ENCODE results near the gene LRRC53. TPM values are rescaled to one million over a fixed set of nuclear protein-coding genes. Genes with fewer than 3 reads are reported as not detected.

The LRRC53 gene
- polyA plus RNA-seq, 1 of the 3 experiments (the other 2 are of a cell fraction), result not detected

DNA sequence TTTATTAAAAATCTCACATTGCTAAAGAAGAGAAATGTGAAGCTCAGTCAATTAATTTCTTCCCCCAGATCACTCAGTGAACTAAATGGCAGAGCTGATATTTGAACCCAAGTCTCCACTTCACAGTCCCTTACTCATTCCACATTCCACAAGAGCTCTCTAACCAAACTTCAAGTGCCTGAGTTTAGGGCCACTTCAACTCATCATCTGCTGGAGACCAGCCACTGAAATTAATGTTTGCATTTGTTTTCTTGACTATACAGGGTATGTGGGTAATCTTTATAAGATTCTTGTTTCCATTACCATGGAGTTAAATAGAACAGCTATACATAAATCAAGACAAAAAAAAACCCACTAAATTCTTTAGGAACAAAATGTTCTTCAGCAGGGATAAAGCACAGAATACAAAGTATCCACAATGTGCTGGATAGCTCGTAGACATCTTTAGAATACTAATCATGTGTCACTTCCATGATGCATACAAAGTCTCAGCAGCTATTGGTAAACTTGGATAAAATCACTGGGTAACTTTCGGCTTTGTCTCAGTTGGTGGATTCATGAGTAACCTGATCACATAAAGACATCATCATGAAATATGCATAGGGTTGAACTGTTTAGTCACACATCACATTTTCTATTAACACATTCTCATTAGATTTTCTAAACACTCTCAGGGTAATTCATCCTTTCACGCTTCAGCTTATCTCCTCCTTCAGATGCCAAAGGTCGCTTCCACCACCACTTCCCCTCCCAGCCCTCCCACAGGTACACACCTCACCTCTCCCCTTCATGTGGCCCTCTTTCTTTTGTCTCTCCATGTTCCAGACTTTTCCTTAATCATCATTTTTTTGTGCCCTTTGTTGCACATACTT is 89.8 kb downstream of the LRRC53 start:
- Histone ChIP-seq H3K4me1 (ENCODE audit: control insufficient read depth in 1 of 2, insufficient read depth in 2 of 2, low read depth in 1 of 2, low read length in 1 of 2) (no peaks in the 10 kb centered on the region; a peak in 1 of 4 replicates), H3K79me2 (ENCODE audit: insufficient read depth) (no peaks in the 10 kb centered on the region), H3K27ac (ENCODE audit: low read depth in 2 of 2, low read length in 1 of 2) (no peak overlapping the region), H3K27me3 (ENCODE audit: insufficient read depth) (no peaks in the 10 kb centered on the region), H3F3A (replicated peaks; ENCODE audit: insufficient read depth) (no peaks in the 10 kb centered on the region), H3K9ac (no peak overlapping the region), H3K36me3 (replicated peaks in 1 of 2; ENCODE audit: control insufficient read depth in 1 of 2, insufficient read depth in 2 of 2, low read length in 1 of 2) (no peaks in the 10 kb centered on the region), H3K9me2 (no peaks in the 10 kb centered on the region), H2AFZ (ENCODE audit: low read depth) (no peak overlapping the region), H3K4me3 (ENCODE audit: low read depth in 2 of 2, low read length in 1 of 2) (no peak overlapping the region), H4K20me1 (ENCODE audit: insufficient read depth) (no peaks in the 10 kb centered on the region), H3K4me2 (no peak overlapping the region), H3K9me3 (no peaks in the 10 kb centered on the region)
- no peak for TF ChIP-seq FOSL2 (IDR thresholded peaks at IDR 0.05; ENCODE audit: borderline replicate concordance, low read depth)
- no peak for TF ChIP-seq EZH2phosphoT487 (IDR thresholded peaks at IDR 0.05; ENCODE audit: borderline replicate concordance, low read depth)
- no peak for TF ChIP-seq EP300 (IDR thresholded peaks at IDR 0.05; ENCODE audit: borderline replicate concordance in 1 of 2, low read depth in 1 of 2, low read length in 1 of 2)
- TF ChIP-seq, protein P1, sequence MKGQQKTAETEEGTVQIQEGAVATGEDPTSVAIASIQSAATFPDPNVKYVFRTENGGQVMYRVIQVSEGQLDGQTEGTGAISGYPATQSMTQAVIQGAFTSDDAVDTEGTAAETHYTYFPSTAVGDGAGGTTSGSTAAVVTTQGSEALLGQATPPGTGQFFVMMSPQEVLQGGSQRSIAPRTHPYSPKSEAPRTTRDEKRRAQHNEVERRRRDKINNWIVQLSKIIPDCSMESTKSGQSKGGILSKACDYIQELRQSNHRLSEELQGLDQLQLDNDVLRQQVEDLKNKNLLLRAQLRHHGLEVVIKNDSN (IDR thresholded peaks at IDR 0.05; ENCODE audit: borderline replicate concordance, low read depth), result no peak
- no peak for TF ChIP-seq RFX5 (IDR thresholded peaks at IDR 0.05; ENCODE audit: low read length)
- TF ChIP-seq, protein P2, sequence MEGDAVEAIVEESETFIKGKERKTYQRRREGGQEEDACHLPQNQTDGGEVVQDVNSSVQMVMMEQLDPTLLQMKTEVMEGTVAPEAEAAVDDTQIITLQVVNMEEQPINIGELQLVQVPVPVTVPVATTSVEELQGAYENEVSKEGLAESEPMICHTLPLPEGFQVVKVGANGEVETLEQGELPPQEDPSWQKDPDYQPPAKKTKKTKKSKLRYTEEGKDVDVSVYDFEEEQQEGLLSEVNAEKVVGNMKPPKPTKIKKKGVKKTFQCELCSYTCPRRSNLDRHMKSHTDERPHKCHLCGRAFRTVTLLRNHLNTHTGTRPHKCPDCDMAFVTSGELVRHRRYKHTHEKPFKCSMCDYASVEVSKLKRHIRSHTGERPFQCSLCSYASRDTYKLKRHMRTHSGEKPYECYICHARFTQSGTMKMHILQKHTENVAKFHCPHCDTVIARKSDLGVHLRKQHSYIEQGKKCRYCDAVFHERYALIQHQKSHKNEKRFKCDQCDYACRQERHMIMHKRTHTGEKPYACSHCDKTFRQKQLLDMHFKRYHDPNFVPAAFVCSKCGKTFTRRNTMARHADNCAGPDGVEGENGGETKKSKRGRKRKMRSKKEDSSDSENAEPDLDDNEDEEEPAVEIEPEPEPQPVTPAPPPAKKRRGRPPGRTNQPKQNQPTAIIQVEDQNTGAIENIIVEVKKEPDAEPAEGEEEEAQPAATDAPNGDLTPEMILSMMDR (IDR thresholded peaks at IDR 0.05), result no peak
- TF ChIP-seq TAF1 (IDR thresholded peaks at IDR 0.05; ENCODE audit: borderline replicate concordance, low read depth, low read length), result no peak
- no peak for TF ChIP-seq TCF12 (IDR thresholded peaks at IDR 0.05)
- no peak for TF ChIP-seq JUND (IDR thresholded peaks at IDR 0.05)
- TF ChIP-seq, protein P3, sequence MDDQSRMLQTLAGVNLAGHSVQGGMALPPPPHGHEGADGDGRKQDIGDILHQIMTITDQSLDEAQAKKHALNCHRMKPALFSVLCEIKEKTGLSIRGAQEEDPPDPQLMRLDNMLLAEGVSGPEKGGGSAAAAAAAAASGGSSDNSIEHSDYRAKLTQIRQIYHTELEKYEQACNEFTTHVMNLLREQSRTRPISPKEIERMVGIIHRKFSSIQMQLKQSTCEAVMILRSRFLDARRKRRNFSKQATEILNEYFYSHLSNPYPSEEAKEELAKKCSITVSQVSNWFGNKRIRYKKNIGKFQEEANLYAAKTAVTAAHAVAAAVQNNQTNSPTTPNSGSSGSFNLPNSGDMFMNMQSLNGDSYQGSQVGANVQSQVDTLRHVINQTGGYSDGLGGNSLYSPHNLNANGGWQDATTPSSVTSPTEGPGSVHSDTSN (IDR thresholded peaks at IDR 0.05), result no peak
- TF ChIP-seq GABPA (IDR thresholded peaks at IDR 0.05; ENCODE audit: low read depth), result no peak
- TF ChIP-seq ELF1 (IDR thresholded peaks at IDR 0.05), result no peak
- TF ChIP-seq YY1 (IDR thresholded peaks at IDR 0.05; ENCODE audit: low read depth), result no peak
- TF ChIP-seq, protein P4, sequence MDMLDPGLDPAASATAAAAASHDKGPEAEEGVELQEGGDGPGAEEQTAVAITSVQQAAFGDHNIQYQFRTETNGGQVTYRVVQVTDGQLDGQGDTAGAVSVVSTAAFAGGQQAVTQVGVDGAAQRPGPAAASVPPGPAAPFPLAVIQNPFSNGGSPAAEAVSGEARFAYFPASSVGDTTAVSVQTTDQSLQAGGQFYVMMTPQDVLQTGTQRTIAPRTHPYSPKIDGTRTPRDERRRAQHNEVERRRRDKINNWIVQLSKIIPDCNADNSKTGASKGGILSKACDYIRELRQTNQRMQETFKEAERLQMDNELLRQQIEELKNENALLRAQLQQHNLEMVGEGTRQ (IDR thresholded peaks at IDR 0.05; ENCODE audit: borderline replicate concordance, low read depth, low read length), result no peak
- no peak for TF ChIP-seq SMC3 (IDR thresholded peaks at IDR 0.05; ENCODE audit: low read depth, low read length)
- no peak for TF ChIP-seq GATA2 (CRISPR knock-in tag; IDR thresholded peaks at IDR 0.05)
- TF ChIP-seq FOXM1 (IDR thresholded peaks at IDR 0.05; ENCODE audit: low read depth), result no peak
- no peak for TF ChIP-seq RAD21 (IDR thresholded peaks at IDR 0.05; ENCODE audit: low read length)
- POLR2A ChIA-PET, result no interaction called here
- no peak for DNase-seq
- 51% methylated on average over 4 of the region's 4 CpGs for WGBS (ENCODE audit: low lambda C conversion rate)
- CTCF ChIA-PET, result interaction anchor here (0.6 kb wide), 1 partner anchor 26 kb away, joined by 3 read pairs; no protein-coding TSS in a partner anchor
